ENCODE results near the gene ZFC3H1. TPM values are rescaled to one million over a fixed set of nuclear protein-coding genes. Genes with fewer than 3 reads are reported as not detected.

The ZFC3H1 gene
- total and polyA plus RNA-seq, 2 of the 13 experiments (the other 11 are each of a cell fraction or from before 2014, with no cell fraction given), result 17.1 to 38.3 TPM

- Histone ChIP-seq H4K20me1 (ENCODE audit: insufficient read depth, low read length) (no peaks in the 10 kb centered on the region), H3K4me2 (ENCODE audit: low read depth, low read length) (no peak overlapping the region), H3K36me3 (replicated peaks in 1 of 2; ENCODE audit: control insufficient read depth in 1 of 2, insufficient read depth in 2 of 2, low read length in 2 of 2) (peaks cover 10 to 62% of the 10 kb centered on the region in 2 experiments), H3K27me3 (ENCODE audit: control insufficient read depth in 1 of 2, insufficient read depth in 2 of 2, low read length in 2 of 2) (no peaks in the 10 kb centered on the region), H2AFZ (ENCODE audit: low read length) (no peak overlapping the region), H3K9me3 (ENCODE audit: low read length) (no peaks in the 10 kb centered on the region), H3K79me2 (ENCODE audit: insufficient read depth, low read length) (peaks cover 2% of the 10 kb centered on the region), H3K27ac (ENCODE audit: extremely low read length, insufficient read depth, low read length) (no peak overlapping the region), H3K9ac (ENCODE audit: insufficient read depth, low read depth, low read length) (no peak overlapping the region), H3K4me3 (replicated peaks in 1 of 3; ENCODE audit: insufficient read depth in 1 of 3, low read depth in 2 of 3, low read length in 3 of 3) (no peak overlapping the region), H3K4me1 (ENCODE audit: insufficient read depth, low read length) (no peaks in the 10 kb centered on the region)
- 98% methylated on average over 2 of the region's 2 CpGs for WGBS (ENCODE audit: low lambda C conversion rate)
- ATAC-seq, result no peak
- TF ChIP-seq ZBTB37 (CRISPR knock-in tag; IDR thresholded peaks at IDR 0.05) (no peak), ZNF260 (CRISPR knock-in tag; IDR thresholded peaks at IDR 0.05; ENCODE audit: borderline replicate concordance, low read depth) (no peak), KLF6 (CRISPR knock-in tag; IDR thresholded peaks at IDR 0.05) (no peak), MLXIP (CRISPR knock-in tag; IDR thresholded peaks at IDR 0.05; ENCODE audit: borderline replicate concordance) (no peak), ZNF446 (CRISPR knock-in tag; IDR thresholded peaks at IDR 0.05) (no peak), ARNT (IDR thresholded peaks at IDR 0.05) (no peak), NAIF1 (CRISPR knock-in tag; IDR thresholded peaks at IDR 0.05; ENCODE audit: borderline replicate concordance) (no peak), GABPA (IDR thresholded peaks at IDR 0.05; ENCODE audit: low read depth, low read length) (no peak), GABPA (CRISPR knock-in tag; IDR thresholded peaks at IDR 0.05; ENCODE audit: low read depth) (no peak), ZNF207 (IDR thresholded peaks at IDR 0.05; ENCODE audit: borderline replicate concordance) (no peak), ZFP36 (IDR thresholded peaks at IDR 0.05; ENCODE audit: borderline replicate concordance, low read depth, low read length, partially characterized antibody) (no peak), MYNN (CRISPR knock-in tag; IDR thresholded peaks at IDR 0.05; ENCODE audit: low read depth) (no peak), FUBP1 (CRISPR knock-in tag; IDR thresholded peaks at IDR 0.05; ENCODE audit: borderline replicate concordance) (no peak)
- TF ChIP-seq, protein P1, sequence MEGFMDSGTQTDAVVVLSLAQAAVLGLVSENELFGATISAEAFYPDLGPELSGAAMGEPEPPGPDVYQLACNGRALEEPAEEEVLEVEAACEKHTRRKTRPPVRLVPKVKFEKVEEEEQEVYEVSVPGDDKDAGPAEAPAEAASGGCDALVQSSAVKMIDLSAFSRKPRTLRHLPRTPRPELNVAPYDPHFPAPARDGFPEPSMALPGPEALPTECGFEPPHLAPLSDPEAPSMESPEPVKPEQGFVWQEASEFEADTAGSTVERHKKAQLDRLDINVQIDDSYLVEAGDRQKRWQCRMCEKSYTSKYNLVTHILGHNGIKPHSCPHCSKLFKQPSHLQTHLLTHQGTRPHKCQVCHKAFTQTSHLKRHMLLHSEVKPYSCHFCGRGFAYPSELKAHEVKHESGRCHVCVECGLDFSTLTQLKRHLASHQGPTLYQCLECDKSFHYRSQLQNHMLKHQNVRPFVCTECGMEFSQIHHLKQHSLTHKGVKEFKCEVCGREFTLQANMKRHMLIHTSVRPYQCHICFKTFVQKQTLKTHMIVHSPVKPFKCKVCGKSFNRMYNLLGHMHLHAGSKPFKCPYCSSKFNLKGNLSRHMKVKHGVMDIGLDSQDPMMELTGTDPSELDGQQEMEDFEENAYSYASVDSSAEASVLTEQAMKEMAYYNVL (CRISPR knock-in tag; IDR thresholded peaks at IDR 0.05; ENCODE audit: borderline replicate concordance), result no peak
- TF ChIP-seq, protein P2, sequence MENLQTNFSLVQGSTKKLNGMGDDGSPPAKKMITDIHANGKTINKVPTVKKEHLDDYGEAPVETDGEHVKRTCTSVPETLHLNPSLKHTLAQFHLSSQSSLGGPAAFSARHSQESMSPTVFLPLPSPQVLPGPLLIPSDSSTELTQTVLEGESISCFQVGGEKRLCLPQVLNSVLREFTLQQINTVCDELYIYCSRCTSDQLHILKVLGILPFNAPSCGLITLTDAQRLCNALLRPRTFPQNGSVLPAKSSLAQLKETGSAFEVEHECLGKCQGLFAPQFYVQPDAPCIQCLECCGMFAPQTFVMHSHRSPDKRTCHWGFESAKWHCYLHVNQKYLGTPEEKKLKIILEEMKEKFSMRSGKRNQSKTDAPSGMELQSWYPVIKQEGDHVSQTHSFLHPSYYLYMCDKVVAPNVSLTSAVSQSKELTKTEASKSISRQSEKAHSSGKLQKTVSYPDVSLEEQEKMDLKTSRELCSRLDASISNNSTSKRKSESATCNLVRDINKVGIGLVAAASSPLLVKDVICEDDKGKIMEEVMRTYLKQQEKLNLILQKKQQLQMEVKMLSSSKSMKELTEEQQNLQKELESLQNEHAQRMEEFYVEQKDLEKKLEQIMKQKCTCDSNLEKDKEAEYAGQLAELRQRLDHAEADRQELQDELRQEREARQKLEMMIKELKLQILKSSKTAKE (CRISPR knock-in tag; IDR thresholded peaks at IDR 0.05; ENCODE audit: borderline replicate concordance), result no peak
- DNase-seq (ENCODE audit: low spot score), result no peak
- intact Hi-C loops (cut with micrococcal nuclease; ENCODE audit: unreplicated experiment), result no loop called here
- FAIRE-seq, result no peak
- in situ Hi-C loops (cut with HindIII; ENCODE audit: extremely low pct_ligation_motif_present, low pct_unique_long_range_greater_than_20kb), result no loop called here
- POLR2A ChIA-PET, result no interaction called here
- no TSS peak for BruUV-seq (replicated peaks)
- CTCF ChIA-PET (ENCODE audit: low intra/inter-chr PET ratio, low total read pairs), result no interaction called here
Measured at GRCh38 chr12:71642264-71642663, 21.4 kb downstream of the ZFC3H1 start.

Data from HepG2 (cell line).